GM12892 (cell line): ENCODE measurements around the gene INF2.

Source experiments
- POLR2A ChIP-seq: IDR thresholded peaks from 2 replicates; pipeline ENCODE4 v1.6.1; 2011; ENCODE audit warnings: low read depth, low read length, control low read depth
- POLR2AphosphoS5 ChIP-seq: IDR thresholded peaks from 2 replicates; pipeline ENCODE4 v1.6.1; 2011; ENCODE audit warnings: low read depth, low read length, control low read depth
- TAF1 ChIP-seq: IDR thresholded peaks from 2 replicates; pipeline ENCODE4 v1.6.1; 2011; ENCODE audit warnings: low read depth, mild to moderate bottlenecking, control low read depth, low read length, borderline replicate concordance

DNA sequence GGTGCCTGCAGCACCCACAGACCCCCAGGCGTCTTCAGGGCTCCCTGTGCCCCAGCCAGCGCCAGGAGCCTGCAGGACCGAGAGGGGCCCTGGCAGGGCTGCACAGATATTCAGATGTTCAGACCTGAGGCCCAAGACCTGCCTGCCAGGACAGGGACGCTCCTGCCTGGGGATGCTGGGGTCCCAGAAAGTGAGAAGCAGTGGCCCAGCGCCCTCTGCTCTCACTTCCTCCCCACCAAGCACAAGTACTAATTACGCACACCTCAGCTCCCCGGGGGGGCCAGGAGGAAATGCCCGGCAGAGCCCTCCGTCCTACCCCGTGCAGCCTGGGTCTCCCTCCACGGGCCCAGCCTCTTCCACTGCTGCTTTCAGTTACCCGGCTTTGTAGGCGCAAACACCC is 28.8 kb upstream of the INF2 start:
- no peak for TF ChIP-seq POLR2AphosphoS5
- TF ChIP-seq POLR2A = no peak
- no peak for TF ChIP-seq TAF1
